Adrenal gland (tissue), 5 donors: ENCODE data around the gene OSBPL10.

Experiments used
- POLR2A ChIP-seq, 2 donors: fragments of 450-650 bp; IDR thresholded peaks; one replicate each; pipeline ENCODE4 v1.6.1; 2017; ENCODE audit warnings: antibody characterized with exemption in 2 of 2, mild to moderate bottlenecking in 2 of 2, moderate library complexity in 1 of 2
- TF ChIP-seq, protein P1 (sequence below), 6 experiments: fragments of 450-650 bp in 4 of 6; fragments of 200-600 bp in 2 of 6; sonication (generic) in 1 of 6; IDR thresholded peaks; 1 replicate in 5 of 6; 2 replicates in 1 of 6; pipeline versions ENCODE4 v1.5.1 to v1.8.0; 2016 to 2021; ENCODE audit warnings: antibody characterized with exemption in 6 of 6, mild to moderate bottlenecking in 2 of 6, moderate library complexity in 1 of 6
- donor health status: DM: no; HTN: no; CAD: no.

DNA sequence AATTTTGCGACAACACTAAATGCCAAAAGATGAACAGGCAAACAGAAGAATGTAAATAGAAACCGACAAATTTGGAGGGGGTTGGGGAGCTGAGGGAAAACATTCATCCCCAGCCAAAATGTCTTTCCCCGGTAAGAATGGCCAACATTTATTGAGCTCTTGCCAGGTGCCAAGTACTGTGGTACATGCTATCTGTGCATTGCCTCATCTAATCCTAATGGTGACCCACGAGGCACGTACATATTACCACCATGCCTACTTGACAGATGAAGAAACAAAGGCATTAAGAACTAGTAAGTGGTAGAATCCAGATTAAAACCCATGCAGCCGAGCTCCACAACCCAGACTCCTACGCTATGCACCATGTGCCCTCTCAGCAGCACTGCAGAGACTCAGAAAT is 242.7 kb downstream of the OSBPL10 start:
- TF ChIP-seq, protein P1, sequence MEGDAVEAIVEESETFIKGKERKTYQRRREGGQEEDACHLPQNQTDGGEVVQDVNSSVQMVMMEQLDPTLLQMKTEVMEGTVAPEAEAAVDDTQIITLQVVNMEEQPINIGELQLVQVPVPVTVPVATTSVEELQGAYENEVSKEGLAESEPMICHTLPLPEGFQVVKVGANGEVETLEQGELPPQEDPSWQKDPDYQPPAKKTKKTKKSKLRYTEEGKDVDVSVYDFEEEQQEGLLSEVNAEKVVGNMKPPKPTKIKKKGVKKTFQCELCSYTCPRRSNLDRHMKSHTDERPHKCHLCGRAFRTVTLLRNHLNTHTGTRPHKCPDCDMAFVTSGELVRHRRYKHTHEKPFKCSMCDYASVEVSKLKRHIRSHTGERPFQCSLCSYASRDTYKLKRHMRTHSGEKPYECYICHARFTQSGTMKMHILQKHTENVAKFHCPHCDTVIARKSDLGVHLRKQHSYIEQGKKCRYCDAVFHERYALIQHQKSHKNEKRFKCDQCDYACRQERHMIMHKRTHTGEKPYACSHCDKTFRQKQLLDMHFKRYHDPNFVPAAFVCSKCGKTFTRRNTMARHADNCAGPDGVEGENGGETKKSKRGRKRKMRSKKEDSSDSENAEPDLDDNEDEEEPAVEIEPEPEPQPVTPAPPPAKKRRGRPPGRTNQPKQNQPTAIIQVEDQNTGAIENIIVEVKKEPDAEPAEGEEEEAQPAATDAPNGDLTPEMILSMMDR (IDR thresholded peaks at IDR 0.05): no peak
- no peak for TF ChIP-seq POLR2A (IDR thresholded peaks at IDR 0.05)
